Mammary epithelial cell (primary cell): Measurements from ENCODE around the gene DAGLA.

Experiments used
- CTCF ChIP-seq, 2 donors: IDR thresholded peaks in 1 of 2; conservative IDR thresholded peaks in 1 of 2; 2 replicates each; pipeline ENCODE4 v1.5.1; 2011 to 2012; ENCODE audit warnings: inconsistent platforms in 2 of 2, low read length in 2 of 2, mild to moderate bottlenecking in 2 of 2, control low read depth in 1 of 2, low read depth in 1 of 2; ENCODE audit not compliant: insufficient read depth in 1 of 2; ENCODE audit errors: extremely low read depth in 1 of 2
- EZH2 ChIP-seq: IDR thresholded peaks from 2 replicates; pipeline ENCODE4 v1.6.1; 2012; ENCODE audit warnings: low read length, inconsistent platforms, borderline replicate concordance

DNA sequence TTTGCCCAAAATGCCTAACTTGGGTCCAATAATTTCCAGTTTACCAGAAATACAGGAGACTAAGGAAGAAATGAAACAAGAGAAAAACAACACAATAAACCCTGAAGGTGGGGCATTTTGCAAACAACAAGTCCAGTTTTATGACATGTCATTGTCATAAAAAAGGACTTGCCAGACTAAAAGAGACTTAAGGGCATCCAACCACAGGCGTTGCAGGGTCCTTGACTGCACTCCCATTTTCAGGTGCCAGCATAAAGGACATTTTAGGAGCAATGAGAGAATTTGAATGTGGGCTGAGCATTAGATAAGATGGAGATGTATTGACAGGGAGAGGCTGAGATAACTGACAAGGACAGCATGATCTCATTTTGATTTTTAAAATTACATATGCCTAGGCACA is 28.1 kb upstream of the DAGLA start:
- no peak for TF ChIP-seq CTCF (conservative IDR thresholded peaks at IDR 0.05 in 1 of 2, IDR thresholded peaks at IDR 0.05 in 1 of 2; ENCODE audit: extremely low read depth in 1 of 2, insufficient read depth in 1 of 2, low read depth in 1 of 2, low read length in 2 of 2)
- TF ChIP-seq EZH2, result no peak
